GM12801 (cell line): ENCODE results near the gene FLYWCH2.

ENCODE experiments used
- CTCF ChIP-seq: IDR thresholded peaks from one replicate; pipeline ENCODE4 v1.5.1; 2011; ENCODE audit warnings: control low read depth; ENCODE audit not compliant: insufficient read length; ENCODE audit errors: extremely low read depth

The FLYWCH2 gene

GRCh38 chr16:2926650-2926999 is 43.6 kb downstream of the FLYWCH2 start:
- no peak for TF ChIP-seq CTCF

GRCh38 chr16:2927010-2927646 is 44.1 kb downstream of the FLYWCH2 start:
- peak; percentile 35 for TF ChIP-seq CTCF

GRCh38 chr16:2928796-2929195 is 45.8 kb downstream of the FLYWCH2 start:
- TF ChIP-seq CTCF = no peak

GRCh38 chr16:2929693-2930092 is 46.7 kb downstream of the FLYWCH2 start:
- no peak for TF ChIP-seq CTCF

GRCh38 chr16:2930236-2930635 is 47.2 kb downstream of the FLYWCH2 start:
- no peak for TF ChIP-seq CTCF

- no peak for TF ChIP-seq CTCF
These were observed 50.1 kb downstream of the FLYWCH2 start for GRCh38 chr16:2933136-2933535.

GRCh38 chr16:2933701-2934100 is 50.7 kb downstream of the FLYWCH2 start:
- TF ChIP-seq CTCF = no peak

GRCh38 chr16:2934450-2934849 is 51.4 kb downstream of the FLYWCH2 start:
- no peak for TF ChIP-seq CTCF
